ENCODE results near the gene PRR7.

- no peak for TF ChIP-seq POLR2A (IDR thresholded peaks at IDR 0.05)
- peak; percentile 58 to 97 (median 93) for TF ChIP-seq CTCF (IDR thresholded peaks at IDR 0.05)
Measured at GRCh38 chr5:177454397-177455035, 7.9 kb downstream of the PRR7 start.

Data from thyroid gland (tissue), 4 donors.